GM13976 (cell line): ENCODE data around the gene ENOX2.

ENCODE experiments used
- DNase-seq: peaks from one replicate; pipeline ENCODE4 v3.0.0; 2012; ENCODE audit warnings: low spot score
- in situ Hi-C: fragments of 300-500 bp; cut with MboI; formaldehyde crosslinking; loops from one replicate; pipeline ENCODE4 v1.12.0; 2022; ENCODE audit warnings: low sequenced_read_pairs, mixed read lengths, inconsistent platforms; ENCODE audit not compliant: unreplicated experiment
- TF ChIP-seq, protein P1 (sequence below): IDR thresholded peaks from 2 replicates; pipeline ENCODE4 v1.5.1; 2012; ENCODE audit warnings: borderline replicate concordance, mild to moderate bottlenecking; ENCODE audit not compliant: insufficient read depth; ENCODE audit errors: extremely low read depth, missing control alignments, control extremely low read depth

ENOX2 gene

GRCh38 chrX:130647468-130647867 is 255.5 kb downstream of the ENOX2 start:
- TF ChIP-seq, protein P1, sequence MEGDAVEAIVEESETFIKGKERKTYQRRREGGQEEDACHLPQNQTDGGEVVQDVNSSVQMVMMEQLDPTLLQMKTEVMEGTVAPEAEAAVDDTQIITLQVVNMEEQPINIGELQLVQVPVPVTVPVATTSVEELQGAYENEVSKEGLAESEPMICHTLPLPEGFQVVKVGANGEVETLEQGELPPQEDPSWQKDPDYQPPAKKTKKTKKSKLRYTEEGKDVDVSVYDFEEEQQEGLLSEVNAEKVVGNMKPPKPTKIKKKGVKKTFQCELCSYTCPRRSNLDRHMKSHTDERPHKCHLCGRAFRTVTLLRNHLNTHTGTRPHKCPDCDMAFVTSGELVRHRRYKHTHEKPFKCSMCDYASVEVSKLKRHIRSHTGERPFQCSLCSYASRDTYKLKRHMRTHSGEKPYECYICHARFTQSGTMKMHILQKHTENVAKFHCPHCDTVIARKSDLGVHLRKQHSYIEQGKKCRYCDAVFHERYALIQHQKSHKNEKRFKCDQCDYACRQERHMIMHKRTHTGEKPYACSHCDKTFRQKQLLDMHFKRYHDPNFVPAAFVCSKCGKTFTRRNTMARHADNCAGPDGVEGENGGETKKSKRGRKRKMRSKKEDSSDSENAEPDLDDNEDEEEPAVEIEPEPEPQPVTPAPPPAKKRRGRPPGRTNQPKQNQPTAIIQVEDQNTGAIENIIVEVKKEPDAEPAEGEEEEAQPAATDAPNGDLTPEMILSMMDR: no peak
- in situ Hi-C loops: no loop called here

GRCh38 chrX:130645955-130646583 is 256.9 kb downstream of the ENOX2 start:
- TF ChIP-seq, protein P1: no peak

More at GRCh38 chrX:130647468-130647867, 255.5 kb downstream of the ENOX2 start:
- no peak for DNase-seq

GRCh38 chrX:130637591-130637990 is 265.4 kb downstream of the ENOX2 start:
- in situ Hi-C loops: no loop called here
- TF ChIP-seq, protein P1: no peak
- DNase-seq: no peak

More at GRCh38 chrX:130645955-130646583, 256.9 kb downstream of the ENOX2 start:
- in situ Hi-C loops: no loop called here
- no peak for DNase-seq

- in situ Hi-C loops: no loop called here
- TF ChIP-seq, protein P1: no peak
- DNase-seq: no peak
Observed at GRCh38 chrX:130636277-130636676, 266.7 kb downstream of the ENOX2 start.

DNA sequence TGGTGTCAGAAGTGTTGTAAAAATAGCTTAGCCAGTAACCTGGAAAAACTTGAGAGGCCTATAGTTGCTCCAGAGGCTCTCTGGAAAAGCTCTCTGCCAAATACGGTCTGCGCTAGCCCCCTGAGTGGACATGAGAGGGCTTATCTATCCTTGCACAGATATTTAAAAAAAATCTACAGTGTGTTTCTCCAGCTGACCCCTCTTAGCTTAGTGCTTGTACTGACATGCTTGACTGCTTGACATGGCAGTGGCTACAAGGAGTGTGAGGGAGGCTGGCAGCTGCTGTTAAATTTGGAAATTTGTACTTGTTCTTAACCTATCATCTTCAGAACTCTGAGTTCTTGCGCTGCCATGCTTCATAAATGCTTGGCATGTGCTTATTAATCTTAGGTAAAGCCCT is 272.0 kb downstream of the ENOX2 start:
- in situ Hi-C loops: no loop called here
- DNase-seq: no peak
- TF ChIP-seq, protein P1: no peak

DNA sequence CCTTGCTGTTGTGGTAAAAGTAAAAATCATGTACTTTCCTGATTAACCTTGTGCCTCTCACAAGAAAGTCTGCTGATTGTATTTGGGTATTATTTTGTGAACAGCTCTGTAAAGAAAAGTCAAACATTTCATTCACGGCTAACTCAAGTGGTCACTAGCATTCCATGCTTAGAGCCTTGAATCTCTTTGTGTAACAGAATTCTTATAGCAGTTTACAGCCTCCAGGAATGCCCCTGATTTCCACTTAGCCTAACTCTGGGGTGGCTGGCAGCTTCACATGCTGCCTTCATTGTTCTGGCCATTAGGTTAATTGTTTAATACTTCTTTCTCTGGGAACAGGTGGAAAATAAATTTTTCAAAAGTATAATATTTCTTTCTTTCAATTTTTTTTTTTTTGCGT is 274.5 kb downstream of the ENOX2 start:
- in situ Hi-C loops: no loop called here
- DNase-seq: no peak
- TF ChIP-seq, protein P1: no peak
